HEK293 (cell line): ENCODE data around the gene SYNCRIP.
A peak's percentile ranks its signal among the peaks of the same experiment; 100 is the strongest.
"Not testable (repeated sequence)": the region's sequence is repeated elsewhere in the genome, so short reads cannot be mapped to it uniquely, and the experiment has no call there.

Experiments used
- CTCF ChIA-PET: fragments of 350-600 bp; formaldehyde crosslinking; extraction: SDS; loops from one replicate; lab custom pipeline; 2021; ENCODE audit warnings: antibody characterized with exemption; lab: Yijun Ruan, JAX
- POLR2A ChIA-PET: fragments of 300-600 bp; formaldehyde crosslinking; extraction: SDS; loops from one replicate; lab custom pipeline; 2020; ENCODE audit warnings: antibody characterized with exemption, inconsistent platforms; lab: Yijun Ruan, JAX
- H3K27ac ChIP-seq: fragments of 200-500 bp; sonication (Bioruptor generic); 2 replicates; pipeline ENCODE4 v1.5.1; 2014; ENCODE audit warnings: low read depth, low read length, control low read depth, inconsistent platforms; ENCODE audit errors: extremely low read depth
- H3K36me3 ChIP-seq, 2 experiments: fragments of 200-500 bp in 1 of 2; sonication (Bioruptor generic) in 1 of 2; 1 replicate in 1 of 2; 2 replicates in 1 of 2; pipeline ENCODE4 v1.5.1; 2014 to 2017; ENCODE audit warnings: inconsistent platforms in 2 of 2, low read length in 2 of 2; ENCODE audit not compliant: control insufficient read depth in 2 of 2, insufficient read depth in 1 of 2
- H3K4me1 ChIP-seq: fragments of 200-500 bp; sonication (Bioruptor generic); 2 replicates; pipeline ENCODE4 v1.5.1; 2014; ENCODE audit warnings: mild to moderate bottlenecking, low read length, inconsistent platforms; ENCODE audit not compliant: control insufficient read depth, insufficient read depth
- H3K4me3 ChIP-seq: 2 replicates; pipeline ENCODE4 v1.5.1; 2011; ENCODE audit warnings: low read depth, mild to moderate bottlenecking, control low read depth, low read length, moderate library complexity
- H3K9me3 ChIP-seq: fragments of 200-500 bp; sonication (Bioruptor generic); 2 replicates; pipeline ENCODE4 v1.5.1; 2014; ENCODE audit warnings: low read depth, low read length, inconsistent platforms; ENCODE audit not compliant: control insufficient read depth, insufficient read depth
- ELK4 ChIP-seq: IDR thresholded peaks from 2 replicates; pipeline ENCODE4 v1.6.1; 2011; ENCODE audit warnings: mild to moderate bottlenecking, low read depth, low read length, borderline replicate concordance
- GLIS2 ChIP-seq: fragments of 450-650 bp; formaldehyde crosslinking; IDR thresholded peaks from 2 replicates; pipeline ENCODE4 v1.5.1; 2016; ENCODE audit warnings: missing biosample characterization, missing genetic modification characterization
- HOXD13 ChIP-seq: sonication (generic); formaldehyde crosslinking; IDR thresholded peaks from 2 replicates; pipeline ENCODE4 v1.8.0; 2022; ENCODE audit warnings: missing genetic modification reagents, borderline replicate concordance
- KLF8 ChIP-seq: fragments of 450-650 bp; formaldehyde crosslinking; IDR thresholded peaks from 2 replicates; pipeline ENCODE4 v1.5.1; 2016; ENCODE audit warnings: missing biosample characterization, missing genetic modification characterization
- PRDM1 ChIP-seq: fragments of 450-650 bp; formaldehyde crosslinking; IDR thresholded peaks from 2 replicates; pipeline ENCODE4; 2016; ENCODE audit warnings: missing biosample characterization, missing genetic modification characterization
- ZNF140 ChIP-seq: fragments of 450-650 bp; formaldehyde crosslinking; IDR thresholded peaks from 2 replicates; pipeline ENCODE4 v1.5.1; 2016; ENCODE audit warnings: missing biosample characterization, missing genetic modification characterization
- ZNF184 ChIP-seq: fragments of 450-650 bp; IDR thresholded peaks from 2 replicates; pipeline ENCODE4 v1.5.1; 2018; ENCODE audit warnings: missing biosample characterization, mild to moderate bottlenecking, missing genetic modification characterization
- ZNF311 ChIP-seq: fragments of 450-650 bp; formaldehyde crosslinking; IDR thresholded peaks from 2 replicates; pipeline ENCODE4 v1.5.1; 2017; ENCODE audit warnings: missing biosample characterization, missing genetic modification characterization, borderline replicate concordance
- ZNF518A ChIP-seq: fragments of 450-650 bp; formaldehyde crosslinking; conservative IDR thresholded peaks from 2 replicates; pipeline ENCODE4 v1.5.1; 2016; ENCODE audit warnings: low read depth, missing biosample characterization, missing genetic modification characterization

SYNCRIP gene

GRCh38 chr6:85568411-85568810, 74.3 kb downstream of the SYNCRIP start (continued):
- no peak for TF ChIP-seq ELK4
- TF ChIP-seq GLIS2 (tag by site-specific recombination) = no peak
- no peak for TF ChIP-seq ZNF311 (tag by site-specific recombination)
- no peak for TF ChIP-seq ZNF518A (tag by site-specific recombination)
- TF ChIP-seq, all 188 proteins: peak for 0

GRCh38 chr6:85565736-85566135, 77.0 kb downstream of the SYNCRIP start:
- Histone ChIP-seq H3K36me3 (peaks cover 0 to 27% of the 10 kb centered on the region in 2 experiments; a peak in 2 of 3 replicates), H3K4me3 (no peak overlapping the region), H3K27ac (no peak overlapping the region), H3K4me1 (no peaks in the 10 kb centered on the region), H3K9me3 (no peaks in the 10 kb centered on the region)
- ChIA-PET CTCF (interaction anchor here (0.6 to 1.0 kb wide), 2 partner anchors 83 to 208 kb away, joined by 4 read pairs; no protein-coding TSS in a partner anchor), POLR2A (interaction anchor here (1.2 kb wide), 1 partner anchor 77 kb away, joined by 4 read pairs; the partner anchor contains the start of gene SYNCRIP)
- TF ChIP-seq PRDM1 (tag by site-specific recombination) (peak; percentile 40; the same call in 1 of the 2 replicates), HOXD13 (no peak), ZNF140 (no peak), KLF8 (no peak)

- H3K4me3 ChIP-seq, H3K9me3 ChIP-seq, H3K27ac ChIP-seq, H3K4me1 ChIP-seq, CTCF ChIA-PET, POLR2A ChIA-PET: not testable (repeated sequence)
- TF ChIP-seq ZNF184 = peak; percentile 68
- H3K36me3 ChIP-seq = peaks cover 0 to 31% of the 10 kb centered on the region in 2 experiments; a peak in 2 of 3 replicates
Observed at GRCh38 chr6:85564223-85564622, 78.5 kb downstream of the SYNCRIP start.
